ENCODE data around the gene ZBTB3. TPM values are rescaled to one million over a fixed set of nuclear protein-coding genes. Genes with fewer than 3 reads are reported as not detected.

ZBTB3 gene
- 39.7 and 43.4 TPM in 2 replicates for total RNA-seq (2021)
- long read RNA-seq, transcript ZBTB3-201 (2 exons, 2,978 nt): major isoform, 11 of 60 reads
- long read RNA-seq, partial matches to known transcripts: 1 of 60 reads
- long read RNA-seq, other reads (novel, unspliced or antisense): 46 of 60 reads

GRCh38 chr11:62753736-62754603 lies at the start of gene ZBTB3:
Gene ZBTB3 (minus strand): TSS chr11:62754160. CDS start chr11:62753664, 496 bp downstream.
- Histone ChIP-seq H3K4ac (ENCODE audit: low read depth, low read length) (no peak within 1 kb of the TSS), H2BK12ac (ENCODE audit: insufficient read length, low read depth, low read length) (no peak within 1 kb of the TSS), H4K5ac (ENCODE audit: insufficient read length, low read depth, low read length) (no peak within 1 kb of the TSS), H3K14ac (ENCODE audit: insufficient read depth, low read length) (peak within 1 kb of the TSS; percentile 80), H2BK5ac (ENCODE audit: insufficient read length, low read length) (no peak within 1 kb of the TSS), H2BK15ac (ENCODE audit: low read depth, low read length) (no peak within 1 kb of the TSS), H3K79me2 (ENCODE audit: insufficient read depth, low read length) (peaks cover 21% of the 10 kb centered on the region; the same call in 1 of the 2 replicates), H3K4me2 (ENCODE audit: insufficient read depth, insufficient read length, low read length) (peak within 1 kb of the TSS; percentile 45), H3K27me3 (ENCODE audit: insufficient read depth, low read length) (no peaks in the 10 kb centered on the region), H4K8ac (replicated peaks; ENCODE audit: insufficient read length, low read depth, low read length) (no peak within 1 kb of the TSS), H3K23me2 (ENCODE audit: insufficient read length, low read depth, low read length, poor library complexity, severe bottlenecking) (peaks cover 3% of the 10 kb centered on the region), H4K20me1 (ENCODE audit: control insufficient read depth, insufficient read depth, insufficient read length) (no peaks in the 10 kb centered on the region), H3K9me3 (ENCODE audit: control insufficient read depth, low read depth, low read length) (no peaks in the 10 kb centered on the region), H3K18ac (ENCODE audit: insufficient read length, low read depth, low read length) (peak within 1 kb of the TSS; percentile 88), H3K9ac (ENCODE audit: extremely low read depth, insufficient read length, low read length) (peak within 1 kb of the TSS; percentile 79), H2BK20ac (ENCODE audit: low read depth, low read length, poor library complexity, severe bottlenecking) (no peak within 1 kb of the TSS), H2BK120ac (ENCODE audit: low read depth, low read length, poor library complexity, severe bottlenecking) (no peak within 1 kb of the TSS), H3K27ac (ENCODE audit: insufficient read length, low read depth, low read length) (peak within 1 kb of the TSS; percentile 50), H2AK5ac (ENCODE audit: insufficient read length, low read length) (no peak within 1 kb of the TSS), H2AFZ (ENCODE audit: low read length) (peak within 1 kb of the TSS; percentile 46), H4K91ac (ENCODE audit: insufficient read length, low read depth, low read length) (no peak within 1 kb of the TSS), H3K79me1 (ENCODE audit: insufficient read depth, low read depth, low read length, poor library complexity, severe bottlenecking) (peaks cover 10% of the 10 kb centered on the region), H3K56ac (ENCODE audit: insufficient read length, low read depth, low read length) (no peak within 1 kb of the TSS), H3T11ph (ENCODE audit: low read length) (no peak within 1 kb of the TSS), H3K4me1 (ENCODE audit: insufficient read depth, low read length) (no peaks in the 10 kb centered on the region), H3K23ac (ENCODE audit: insufficient read length, low read depth, low read length) (no peak within 1 kb of the TSS)
- peaks cover 27 to 40% (median 31%) of the 10 kb centered on the region in 3 experiments for H3K36me3 Mint-ChIP-seq (ENCODE audit: insufficient read depth in 1 of 3, low read depth in 3 of 3)
- H3K4me3 Mint-ChIP-seq: peak within 1 kb of the TSS; percentile 97 to 99
- peak within 1 kb of the TSS; percentile 99 for H3K27ac Mint-ChIP-seq
- no peaks in the 10 kb centered on the region for H3K9me3 Mint-ChIP-seq
- TF ChIP-seq, protein P1, sequence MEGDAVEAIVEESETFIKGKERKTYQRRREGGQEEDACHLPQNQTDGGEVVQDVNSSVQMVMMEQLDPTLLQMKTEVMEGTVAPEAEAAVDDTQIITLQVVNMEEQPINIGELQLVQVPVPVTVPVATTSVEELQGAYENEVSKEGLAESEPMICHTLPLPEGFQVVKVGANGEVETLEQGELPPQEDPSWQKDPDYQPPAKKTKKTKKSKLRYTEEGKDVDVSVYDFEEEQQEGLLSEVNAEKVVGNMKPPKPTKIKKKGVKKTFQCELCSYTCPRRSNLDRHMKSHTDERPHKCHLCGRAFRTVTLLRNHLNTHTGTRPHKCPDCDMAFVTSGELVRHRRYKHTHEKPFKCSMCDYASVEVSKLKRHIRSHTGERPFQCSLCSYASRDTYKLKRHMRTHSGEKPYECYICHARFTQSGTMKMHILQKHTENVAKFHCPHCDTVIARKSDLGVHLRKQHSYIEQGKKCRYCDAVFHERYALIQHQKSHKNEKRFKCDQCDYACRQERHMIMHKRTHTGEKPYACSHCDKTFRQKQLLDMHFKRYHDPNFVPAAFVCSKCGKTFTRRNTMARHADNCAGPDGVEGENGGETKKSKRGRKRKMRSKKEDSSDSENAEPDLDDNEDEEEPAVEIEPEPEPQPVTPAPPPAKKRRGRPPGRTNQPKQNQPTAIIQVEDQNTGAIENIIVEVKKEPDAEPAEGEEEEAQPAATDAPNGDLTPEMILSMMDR (conservative IDR thresholded peaks at IDR 0.05): no peak
- no peaks in the 10 kb centered on the region for H3K27me3 Mint-ChIP-seq (ENCODE audit: low read depth)
- peaks cover 27 to 36% of the 10 kb centered on the region in 2 experiments for H3K4me1 Mint-ChIP-seq
- no CpG with 5 or more reads among the region's 47 CpGs for WGBS (ENCODE audit: extremely low coverage, insufficient read length, low lambda C conversion rate)
- DNase-seq: peak; percentile 100
